ENCODE data around the gene IGF2R.

Gene IGF2R

DNA sequence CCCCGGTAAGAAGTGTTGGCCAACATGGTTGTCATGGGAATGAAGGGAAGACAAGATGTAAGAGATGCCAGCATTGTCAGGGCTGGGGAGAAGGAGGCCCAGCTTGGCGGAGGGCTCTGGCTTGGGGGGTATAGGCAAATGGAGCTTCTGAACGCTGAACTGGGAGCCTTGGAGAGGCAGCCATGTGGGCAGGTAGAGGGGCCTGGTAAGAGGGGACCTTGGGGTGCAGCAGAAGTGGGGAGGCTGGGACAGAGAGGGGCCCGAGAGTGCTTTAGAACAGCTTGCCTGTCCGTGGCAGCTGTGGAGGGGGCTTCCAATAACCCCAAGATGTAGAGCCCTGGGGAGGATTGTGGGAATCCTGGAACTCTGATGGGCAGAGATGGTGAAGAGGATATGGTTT lies 155.7 kb downstream of the IGF2R start:
- TF ChIP-seq FOXM1 (IDR thresholded peaks at IDR 0.05; ENCODE audit: borderline replicate concordance, low read depth) (no peak), EGR1 (IDR thresholded peaks at IDR 0.05) (no peak), MAX (IDR thresholded peaks at IDR 0.05) (no peak), RAD21 (IDR thresholded peaks at IDR 0.05; ENCODE audit: low read depth) (no peak), ZBTB7A (IDR thresholded peaks at IDR 0.05; ENCODE audit: low read depth) (no peak), YY1 (IDR thresholded peaks at IDR 0.05; ENCODE audit: low read depth) (no peak), REST (IDR thresholded peaks at IDR 0.05; ENCODE audit: low read depth) (no peak), NFIC (IDR thresholded peaks at IDR 0.05) (no peak), CEBPB (IDR thresholded peaks at IDR 0.05) (no peak), TEAD4 (IDR thresholded peaks at IDR 0.05) (no peak), TCF12 (IDR thresholded peaks at IDR 0.05; ENCODE audit: low read depth) (no peak), EP300 (IDR thresholded peaks at IDR 0.05; ENCODE audit: borderline replicate concordance) (no peak), CREB1 (IDR thresholded peaks at IDR 0.05; ENCODE audit: low read depth) (no peak), TAF1 (IDR thresholded peaks at IDR 0.05; ENCODE audit: low read depth) (no peak)
- TF ChIP-seq, protein P1, sequence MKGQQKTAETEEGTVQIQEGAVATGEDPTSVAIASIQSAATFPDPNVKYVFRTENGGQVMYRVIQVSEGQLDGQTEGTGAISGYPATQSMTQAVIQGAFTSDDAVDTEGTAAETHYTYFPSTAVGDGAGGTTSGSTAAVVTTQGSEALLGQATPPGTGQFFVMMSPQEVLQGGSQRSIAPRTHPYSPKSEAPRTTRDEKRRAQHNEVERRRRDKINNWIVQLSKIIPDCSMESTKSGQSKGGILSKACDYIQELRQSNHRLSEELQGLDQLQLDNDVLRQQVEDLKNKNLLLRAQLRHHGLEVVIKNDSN (IDR thresholded peaks at IDR 0.05): no peak

- TF ChIP-seq TCF12 (IDR thresholded peaks at IDR 0.05; ENCODE audit: low read depth) (no peak), CEBPB (IDR thresholded peaks at IDR 0.05) (no peak), TAF1 (IDR thresholded peaks at IDR 0.05; ENCODE audit: low read depth) (no peak), REST (IDR thresholded peaks at IDR 0.05; ENCODE audit: low read depth) (no peak)
- TF ChIP-seq, protein P1 (IDR thresholded peaks at IDR 0.05): no peak
These were observed 158.6 kb downstream of the IGF2R start for GRCh38 chr6:160127270-160128124.

- no peak for TF ChIP-seq CEBPB (IDR thresholded peaks at IDR 0.05)
- no peak for TF ChIP-seq TCF12 (IDR thresholded peaks at IDR 0.05; ENCODE audit: low read depth)
- TF ChIP-seq, protein P1 (IDR thresholded peaks at IDR 0.05): no peak
- no peak for TF ChIP-seq YY1 (IDR thresholded peaks at IDR 0.05; ENCODE audit: low read depth)
- TF ChIP-seq ZBTB7A (IDR thresholded peaks at IDR 0.05; ENCODE audit: low read depth): no peak
- TF ChIP-seq CREB1 (IDR thresholded peaks at IDR 0.05; ENCODE audit: low read depth): no peak
- TF ChIP-seq EGR1 (IDR thresholded peaks at IDR 0.05): no peak
- no peak for TF ChIP-seq FOXM1 (IDR thresholded peaks at IDR 0.05; ENCODE audit: borderline replicate concordance, low read depth)
These were observed 159.3 kb downstream of the IGF2R start for GRCh38 chr6:160128125-160128683.

DNA sequence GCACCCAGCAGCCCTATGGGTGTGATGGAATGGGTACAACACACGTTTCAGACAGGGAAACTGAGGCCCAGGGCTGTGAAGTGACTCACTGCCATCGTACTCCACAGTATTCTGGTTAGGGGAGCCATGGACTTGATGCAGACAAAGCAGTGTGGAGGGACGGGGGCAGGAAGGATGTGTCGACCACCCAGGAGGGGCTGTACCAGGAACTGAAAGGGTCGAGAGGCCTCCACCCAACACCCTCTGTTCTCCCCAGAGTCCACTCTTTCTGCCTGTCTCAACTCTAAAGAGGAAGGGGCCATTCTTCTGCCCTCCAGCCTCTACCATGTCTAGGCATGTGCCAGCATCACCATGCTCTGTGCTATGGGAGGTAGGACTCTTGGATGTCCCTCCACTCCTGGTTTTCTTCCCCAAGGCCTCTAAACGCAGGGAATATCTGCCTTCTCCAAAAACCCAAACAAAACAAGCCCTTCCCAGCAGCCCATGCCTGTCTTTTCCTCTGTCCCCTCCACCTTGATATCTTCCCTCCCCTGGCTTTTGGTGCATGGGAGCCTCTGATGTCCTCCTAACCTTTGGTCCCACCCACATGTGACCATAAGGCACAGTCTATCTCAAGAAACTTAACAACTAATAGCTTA lies 160.1 kb downstream of the IGF2R start:
- TF ChIP-seq MAX (IDR thresholded peaks at IDR 0.05): no peak
- no peak for TF ChIP-seq YY1 (IDR thresholded peaks at IDR 0.05; ENCODE audit: low read depth)
- TF ChIP-seq TAF1 (IDR thresholded peaks at IDR 0.05; ENCODE audit: low read depth): no peak
- TF ChIP-seq CREB1 (IDR thresholded peaks at IDR 0.05; ENCODE audit: low read depth): no peak
- no peak for TF ChIP-seq TEAD4 (IDR thresholded peaks at IDR 0.05)
- TF ChIP-seq TCF12 (IDR thresholded peaks at IDR 0.05; ENCODE audit: low read depth): no peak
- TF ChIP-seq CEBPB (IDR thresholded peaks at IDR 0.05): no peak
- no peak for TF ChIP-seq EP300 (IDR thresholded peaks at IDR 0.05; ENCODE audit: borderline replicate concordance)
- TF ChIP-seq ZBTB7A (IDR thresholded peaks at IDR 0.05; ENCODE audit: low read depth): no peak
- TF ChIP-seq NFIC (IDR thresholded peaks at IDR 0.05): no peak
- no peak for TF ChIP-seq REST (IDR thresholded peaks at IDR 0.05; ENCODE audit: low read depth)
- TF ChIP-seq, protein P1 (IDR thresholded peaks at IDR 0.05): no peak
- TF ChIP-seq FOXM1 (IDR thresholded peaks at IDR 0.05; ENCODE audit: borderline replicate concordance, low read depth): no peak
- no peak for TF ChIP-seq EGR1 (IDR thresholded peaks at IDR 0.05)

Measured in Ishikawa (cell line).